Measurements from ENCODE around the gene TMCC1.
"Not testable (repeated sequence)": the region's sequence is repeated elsewhere in the genome, so short reads cannot be mapped to it uniquely, and the experiment has no call there.

TMCC1 gene

DNA sequence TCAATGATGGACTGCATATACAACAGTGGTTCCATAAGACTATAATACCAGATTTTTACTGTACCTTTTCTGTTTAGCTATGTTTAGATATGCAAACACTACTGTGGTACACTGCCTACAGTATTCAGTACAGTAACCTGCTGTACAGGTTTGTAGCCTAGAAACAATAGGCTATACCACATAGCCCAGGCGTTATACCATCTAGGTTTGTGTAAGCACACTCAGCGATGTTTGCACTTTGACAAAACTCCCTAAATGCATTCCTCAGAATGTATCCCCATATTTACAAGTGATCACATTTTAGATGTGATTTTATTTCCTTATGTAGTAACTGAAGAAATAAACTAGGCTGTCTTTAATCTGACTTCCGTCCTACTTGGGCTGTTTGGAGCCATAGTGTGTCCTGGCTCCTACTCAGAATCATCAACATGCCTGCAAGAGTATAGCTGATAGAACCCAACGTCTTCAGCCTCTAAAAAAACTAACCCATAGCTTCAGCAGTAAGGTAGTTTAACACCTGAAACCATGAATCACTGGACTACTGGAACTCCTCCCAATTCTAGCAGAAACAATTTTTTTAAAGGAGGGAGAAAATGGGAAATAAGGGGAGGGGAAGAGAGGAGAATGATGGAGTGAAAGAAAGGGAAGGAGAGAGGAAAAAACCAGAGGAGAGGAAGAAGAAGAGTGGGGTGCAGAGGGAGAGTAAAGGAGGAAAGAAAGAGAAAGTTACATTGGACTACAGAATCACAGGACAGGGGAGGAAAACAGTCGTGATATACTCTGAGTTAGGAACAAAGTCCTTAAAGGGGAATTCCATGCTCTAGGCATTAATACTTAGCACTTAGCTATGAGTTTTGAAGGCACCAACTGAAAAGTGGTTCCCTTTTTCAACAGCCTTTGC lies 219.4 kb downstream of the TMCC1 start:
- DNase-seq: peak; percentile 75

DNA sequence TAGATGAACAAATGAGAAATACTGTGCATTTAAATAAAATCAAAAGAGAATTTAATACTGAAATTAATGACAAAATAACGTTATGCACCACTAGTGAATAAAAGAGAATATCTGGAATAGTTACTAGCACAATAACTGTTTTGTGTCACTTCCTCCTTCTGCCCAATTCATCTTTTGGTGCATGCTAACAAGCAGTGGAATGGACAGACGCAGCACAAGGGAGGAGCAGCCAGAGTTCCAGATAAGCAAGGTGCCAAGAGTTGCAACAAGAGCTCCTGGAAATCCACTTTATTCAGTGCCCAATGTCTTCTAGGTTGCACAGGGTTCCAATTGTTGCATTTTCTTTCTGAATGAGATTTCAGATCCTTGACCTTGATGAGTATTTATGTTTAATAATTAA lies 220.5 kb downstream of the TMCC1 start:
- DNase-seq: no peak

DNA sequence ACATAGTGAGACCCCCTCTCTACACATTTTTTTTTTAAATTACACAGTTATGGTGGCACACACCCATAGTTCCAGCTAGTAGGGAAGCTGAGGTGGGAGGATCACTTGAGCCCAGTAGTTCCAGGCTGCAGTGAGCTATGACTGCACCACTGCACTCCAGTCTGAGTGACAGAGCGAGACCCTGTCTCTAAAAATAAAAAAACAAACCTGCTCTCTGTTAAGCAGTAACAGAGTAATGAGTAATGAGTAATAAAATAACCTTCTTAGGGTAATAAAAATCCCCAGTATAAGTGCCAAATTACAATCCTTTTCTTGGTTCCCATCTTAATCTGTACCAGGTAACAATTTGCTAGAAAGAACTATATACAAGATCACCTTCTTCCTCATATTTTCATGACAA lies 221.1 kb downstream of the TMCC1 start:
- DNase-seq: no peak

DNA sequence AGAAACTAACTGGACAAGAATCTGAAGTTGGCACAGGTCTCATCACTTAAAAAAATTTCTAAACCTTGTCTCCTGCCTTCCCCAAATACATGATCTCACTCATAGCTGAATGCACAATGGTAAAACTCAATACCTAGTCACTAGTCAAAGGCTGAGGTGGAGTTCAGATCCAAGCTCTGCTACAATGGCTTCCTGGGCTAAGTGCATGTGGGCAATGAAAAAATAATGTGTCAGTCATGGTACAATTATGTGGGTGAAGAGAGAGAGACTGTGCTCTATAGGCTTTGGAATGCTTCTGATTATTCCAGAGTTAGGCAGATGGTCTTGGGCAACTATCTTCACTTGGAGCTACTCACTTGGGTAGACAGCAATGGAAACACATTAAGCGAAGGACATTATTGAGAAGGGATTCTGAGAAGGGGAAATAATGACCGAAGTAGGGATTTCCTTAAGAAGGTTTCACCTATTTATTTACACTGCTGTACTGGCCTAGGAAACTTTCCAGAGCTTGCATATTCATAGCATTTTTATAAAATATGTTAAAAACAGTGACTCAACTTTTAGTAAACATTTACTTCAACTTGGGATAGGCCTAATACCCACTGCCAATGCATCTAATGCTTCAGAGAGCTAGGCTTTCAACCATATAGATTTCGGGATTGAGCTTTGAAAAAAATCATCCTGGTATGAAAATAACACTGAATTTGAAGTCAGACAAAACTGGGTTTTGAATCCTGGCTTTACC lies 228.3 kb downstream of the TMCC1 start:
- no peak for DNase-seq

DNA sequence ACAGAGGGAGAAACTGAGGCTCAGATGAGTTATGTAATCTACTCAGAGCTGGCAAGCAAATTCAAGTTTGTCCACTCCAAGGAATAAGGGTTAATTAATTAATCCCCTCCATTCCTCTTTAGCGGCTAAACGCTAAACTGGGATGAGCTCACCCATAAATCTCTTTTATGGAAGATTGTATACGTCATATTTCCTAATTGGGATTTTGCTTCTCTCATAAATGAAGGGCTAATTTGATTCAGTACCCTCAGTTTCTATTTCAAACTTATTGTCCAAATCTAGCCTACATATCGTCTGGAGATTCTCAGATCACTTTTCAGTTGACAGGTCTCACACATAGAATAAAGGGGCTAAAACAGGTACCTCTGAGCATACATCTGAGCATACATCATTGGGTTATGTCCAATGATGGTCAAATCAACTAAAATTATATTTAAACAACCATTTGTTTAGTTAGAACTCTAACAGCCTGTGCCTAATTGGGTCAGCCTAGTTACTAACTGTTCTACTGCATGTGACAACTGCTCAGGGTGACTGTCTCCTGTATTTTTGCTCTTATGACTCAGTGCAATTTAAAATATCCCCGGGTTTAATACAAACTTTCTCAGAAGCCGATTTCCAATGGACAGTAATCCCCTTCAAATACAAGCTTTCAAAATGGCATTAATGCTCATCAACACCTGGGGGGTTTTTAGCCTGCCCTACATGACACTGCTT lies 229.4 kb downstream of the TMCC1 start:
- DNase-seq: no peak

DNA sequence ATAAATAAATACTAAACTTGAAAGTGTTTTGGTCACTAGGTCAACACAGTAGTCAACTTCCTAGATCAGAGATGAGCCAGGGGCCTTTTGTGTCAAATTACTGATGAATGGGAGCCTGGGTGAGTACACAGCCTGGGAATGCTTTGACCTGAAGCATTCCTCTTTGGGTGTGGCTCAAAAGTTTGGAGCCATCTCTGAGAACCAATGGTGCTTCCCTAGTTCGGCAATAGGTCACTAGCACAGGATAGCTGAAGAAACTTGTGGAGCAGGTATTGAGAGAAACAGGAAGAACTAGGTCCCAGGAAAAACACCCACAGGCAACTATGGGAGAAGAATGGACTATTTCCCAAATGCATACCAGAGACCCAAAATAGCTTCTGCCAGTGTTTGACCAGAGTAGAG lies 230.5 kb downstream of the TMCC1 start:
- DNase-seq: no peak

DNA sequence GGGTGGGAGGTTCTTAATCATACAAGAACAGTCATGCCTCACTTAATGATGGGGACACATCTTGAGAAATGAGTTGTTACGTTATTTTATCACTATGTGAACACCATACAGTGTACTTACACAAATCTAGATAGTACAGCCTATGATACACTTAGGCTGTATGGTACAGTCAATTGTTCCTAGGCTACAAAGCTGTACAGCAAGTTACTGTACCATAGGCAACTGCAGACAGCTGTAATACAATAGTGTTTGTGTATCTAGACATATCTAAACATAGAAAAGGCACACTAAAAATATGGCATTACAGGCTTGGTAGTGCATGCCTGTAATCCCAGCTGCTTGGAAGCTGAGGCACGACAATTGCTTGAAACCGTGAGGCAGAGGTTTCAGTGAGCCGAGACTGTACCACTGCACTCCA lies 231.3 kb downstream of the TMCC1 start:
- DNase-seq: no peak

DNA sequence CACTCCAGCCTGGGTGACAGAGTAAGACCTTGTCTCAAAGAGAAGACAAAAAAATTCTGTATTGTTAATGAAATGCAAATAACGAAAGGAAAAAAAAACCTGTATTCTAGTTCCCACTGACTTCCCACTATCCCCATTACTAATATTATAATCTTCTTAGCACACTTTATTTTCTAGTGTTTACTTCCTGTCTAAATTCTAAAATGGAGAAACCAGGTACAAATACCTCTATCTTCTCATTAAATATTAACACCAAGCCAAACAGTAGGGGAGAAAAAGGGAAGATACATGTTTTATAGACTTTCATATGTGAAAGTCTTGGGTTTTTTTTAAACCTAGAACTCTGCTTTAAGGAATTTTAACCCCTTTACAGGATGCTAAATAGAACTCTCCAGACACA lies 231.7 kb downstream of the TMCC1 start:
- no peak for DNase-seq

DNA sequence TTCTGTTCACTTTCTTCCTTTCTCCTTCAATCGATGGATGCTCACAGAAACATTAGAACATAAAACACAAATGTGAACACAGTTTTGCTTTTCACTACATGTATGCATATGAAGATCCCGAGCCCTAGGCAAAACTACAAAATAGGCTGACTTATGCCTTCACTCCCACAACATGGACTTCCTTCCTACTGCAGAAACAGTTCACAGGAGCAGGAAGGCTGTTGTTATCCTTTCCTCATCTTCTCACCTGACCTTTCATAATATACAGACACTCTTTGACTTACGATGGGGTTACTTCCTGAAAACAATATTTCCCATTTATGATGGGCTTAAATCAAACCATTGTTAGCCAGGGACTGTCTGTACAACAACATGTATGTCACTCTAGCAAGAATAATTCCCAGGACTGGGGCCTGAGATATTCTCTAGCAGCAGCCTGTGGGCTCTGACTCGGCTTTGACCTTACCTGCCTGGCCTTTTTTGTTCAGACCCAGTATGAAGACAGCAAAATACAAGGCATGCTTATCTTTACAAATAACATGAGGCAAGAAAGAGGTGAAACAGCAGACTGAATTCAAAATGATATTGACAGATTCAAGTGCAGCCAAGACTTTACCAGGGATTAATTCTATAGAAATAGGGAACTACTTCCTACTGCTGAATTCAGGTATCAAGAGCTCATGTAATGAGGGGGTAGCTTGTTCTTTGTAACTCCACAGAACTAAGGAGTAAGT lies 235.2 kb downstream of the TMCC1 start:
- DNase-seq: no peak

DNA sequence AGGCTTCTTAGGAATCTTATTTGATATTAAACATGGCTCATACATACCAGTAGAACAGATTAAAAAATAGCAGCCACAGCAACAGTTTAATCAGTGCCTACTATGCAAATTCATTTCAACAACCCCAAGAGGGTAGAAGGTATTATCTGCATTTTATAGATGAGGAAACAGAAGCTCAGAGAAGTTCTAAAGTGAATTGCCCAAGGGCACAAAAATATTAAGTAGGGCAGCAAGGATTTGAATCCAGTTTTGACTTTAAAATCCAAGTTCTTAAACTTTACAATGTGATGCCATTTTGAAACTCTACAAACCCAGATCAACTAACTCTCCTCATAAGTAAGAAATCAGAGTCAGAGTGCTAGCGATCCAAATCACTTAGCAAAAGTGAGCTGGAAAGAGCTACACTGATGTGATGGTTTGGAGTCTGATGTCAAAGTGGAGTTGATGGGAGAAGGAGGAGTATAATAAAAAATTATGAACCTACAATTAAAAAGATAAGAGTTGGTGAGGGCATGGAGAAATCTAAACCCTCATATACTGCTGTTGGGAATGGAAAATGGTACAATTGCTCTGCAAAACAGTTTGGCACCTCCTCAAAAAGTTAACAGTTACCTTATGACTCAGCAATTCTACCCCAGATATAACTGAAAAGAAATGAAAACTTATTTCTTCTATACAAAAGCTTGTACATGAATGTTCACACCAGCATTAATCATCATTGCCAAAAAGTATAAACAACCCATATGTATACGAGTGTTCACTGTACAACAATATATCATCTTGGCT lies 236.1 kb downstream of the TMCC1 start:
- no peak for DNase-seq

DNA sequence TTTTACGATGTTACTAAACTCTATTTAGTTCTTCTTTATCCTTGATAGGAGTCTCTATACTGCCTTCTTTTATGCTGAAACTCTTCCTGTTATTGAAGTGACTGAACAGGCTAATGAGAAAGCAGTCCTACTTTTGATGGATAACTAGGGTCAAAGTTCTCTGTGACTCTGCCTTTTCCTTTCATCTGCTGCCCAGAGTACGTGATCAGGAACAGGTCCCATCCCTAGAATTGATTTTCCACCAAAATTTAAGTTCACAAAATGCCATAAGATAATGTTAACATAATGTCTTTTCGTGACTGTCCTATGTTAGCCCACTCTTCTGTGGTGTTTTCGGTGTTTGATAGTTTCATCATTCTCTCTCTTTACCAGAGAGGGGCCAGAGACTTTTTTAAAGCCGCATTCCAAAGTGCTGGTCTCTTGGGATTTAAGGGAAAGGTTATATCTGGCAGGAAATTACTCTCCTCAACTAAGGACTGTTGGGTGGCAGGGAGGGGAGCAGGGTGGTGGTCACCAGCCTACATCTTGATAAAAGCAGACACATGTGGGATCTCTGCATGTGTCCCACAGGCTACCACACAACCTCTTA lies 236.8 kb downstream of the TMCC1 start:
- no peak for DNase-seq

DNA sequence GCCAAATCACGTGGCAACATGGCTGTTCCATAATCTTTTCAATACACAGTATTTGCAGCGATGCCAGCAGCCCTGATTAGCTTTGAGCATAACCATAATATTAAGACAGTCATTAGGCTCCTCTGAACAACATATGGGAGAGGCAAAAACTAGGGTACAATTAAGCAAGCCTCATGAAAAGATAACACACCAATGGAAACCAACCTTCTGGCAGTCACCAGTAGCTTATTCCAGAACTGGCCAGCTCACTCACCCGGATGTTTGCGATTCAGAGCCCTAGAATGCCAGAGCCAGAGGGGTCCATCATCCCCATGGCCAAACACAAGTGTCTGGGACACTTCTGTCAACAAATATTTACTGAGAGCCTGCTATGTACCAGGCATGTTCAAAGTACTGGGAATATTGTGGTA lies 238.2 kb downstream of the TMCC1 start:
- no peak for DNase-seq

DNA sequence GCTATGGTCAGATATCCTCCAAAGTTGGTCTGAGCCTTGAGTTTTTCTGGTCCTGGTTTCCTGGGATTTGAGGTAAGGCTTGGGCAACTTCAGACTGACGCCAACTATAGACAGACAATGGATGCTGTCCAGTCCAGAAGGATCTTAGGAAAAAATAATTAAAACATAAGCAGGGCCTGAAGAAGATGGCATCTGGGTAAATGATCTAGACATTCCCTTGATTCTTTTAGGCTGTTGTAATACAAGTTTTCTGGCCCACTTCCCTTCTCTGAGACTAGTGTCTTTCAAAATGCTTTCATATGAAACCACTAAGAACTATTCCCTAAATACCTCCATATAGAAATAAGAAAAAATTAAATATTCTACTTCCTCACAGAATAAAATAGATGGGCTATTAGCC lies 239.4 kb downstream of the TMCC1 start:
- no peak for DNase-seq

DNA sequence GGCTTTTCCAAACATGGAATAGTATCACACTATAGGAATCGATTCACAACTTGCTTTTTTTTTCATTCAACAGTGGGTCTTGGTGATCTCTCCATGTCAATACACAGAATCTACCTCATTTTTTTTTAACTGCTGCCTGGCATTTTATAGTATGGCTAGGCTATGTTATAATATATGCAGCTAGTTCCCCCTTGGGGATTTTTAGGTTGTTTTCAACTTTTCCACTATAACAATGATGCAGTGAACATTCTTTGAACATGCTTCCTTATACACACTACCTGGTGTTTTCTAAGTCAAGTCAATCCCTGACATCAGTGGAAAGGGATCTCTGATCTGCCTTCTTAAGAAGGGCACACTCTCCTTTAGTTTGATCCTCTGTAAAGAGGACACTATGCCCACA lies 240.5 kb downstream of the TMCC1 start:
- DNase-seq: no peak

DNA sequence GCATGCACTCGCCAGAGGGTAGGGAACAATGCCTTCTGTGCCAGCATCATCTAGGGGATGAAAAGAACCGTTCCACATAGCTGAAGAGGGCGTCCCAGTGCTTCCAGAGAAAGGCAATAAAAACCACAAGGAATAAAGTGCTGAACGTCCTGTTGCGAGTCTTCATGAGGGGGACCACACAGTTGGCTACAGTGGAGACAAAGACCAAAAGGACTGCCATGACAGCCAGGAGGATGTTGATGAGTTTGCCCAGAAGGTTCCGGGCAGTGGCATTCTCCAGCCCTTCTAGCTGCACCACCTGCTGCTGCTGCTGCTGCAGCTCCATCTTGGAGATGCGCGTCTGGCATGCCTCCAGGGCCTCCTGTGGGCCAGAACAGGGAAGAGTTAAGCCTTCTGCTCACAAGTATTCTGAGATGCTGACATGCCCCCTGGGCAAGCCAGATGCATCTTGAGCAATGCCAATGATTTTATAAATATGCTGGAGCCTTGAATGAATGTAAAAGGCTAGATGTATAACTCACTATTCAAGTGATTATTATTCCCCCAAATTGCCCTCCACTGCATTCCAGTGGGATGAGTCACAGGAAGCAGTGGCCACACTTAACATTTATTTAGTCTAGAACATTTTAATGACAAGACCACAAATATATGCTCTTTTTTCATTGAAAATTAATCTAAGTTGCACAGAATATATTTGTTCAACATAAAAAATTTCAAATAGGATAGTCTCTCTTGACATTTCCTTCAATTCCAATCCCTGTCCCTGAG lies 241.9 kb downstream of the TMCC1 start:
- no peak for DNase-seq

DNA sequence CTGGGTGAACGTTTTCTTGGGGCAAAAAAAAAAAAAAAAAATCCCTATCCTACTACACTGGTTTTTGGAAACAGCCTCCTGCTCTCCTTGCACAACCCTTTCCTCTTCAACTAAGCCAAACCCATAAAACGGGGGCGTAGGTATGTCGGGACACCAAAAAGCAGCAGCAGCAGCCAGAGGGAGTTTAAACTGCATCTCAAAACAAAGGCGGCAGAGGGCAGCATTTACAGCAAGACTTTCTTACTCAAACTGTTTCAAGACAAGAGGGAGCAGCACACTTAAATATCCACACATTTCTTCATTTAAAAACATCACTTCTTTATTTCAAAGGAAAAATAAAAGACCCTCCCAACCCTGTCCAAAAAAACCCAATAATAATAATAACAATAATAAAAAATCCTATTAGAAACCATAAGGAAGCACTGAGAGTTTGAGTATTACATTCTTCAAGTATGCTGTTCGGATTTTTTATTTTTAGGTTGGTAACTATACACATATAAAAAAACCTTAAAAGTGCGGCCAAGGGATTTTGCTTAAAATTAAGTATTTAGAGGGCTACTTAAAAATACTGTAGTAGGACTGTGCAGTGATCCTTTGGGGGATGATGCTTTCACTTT lies 243.1 kb downstream of the TMCC1 start:
- peak; percentile 13 for DNase-seq

DNA sequence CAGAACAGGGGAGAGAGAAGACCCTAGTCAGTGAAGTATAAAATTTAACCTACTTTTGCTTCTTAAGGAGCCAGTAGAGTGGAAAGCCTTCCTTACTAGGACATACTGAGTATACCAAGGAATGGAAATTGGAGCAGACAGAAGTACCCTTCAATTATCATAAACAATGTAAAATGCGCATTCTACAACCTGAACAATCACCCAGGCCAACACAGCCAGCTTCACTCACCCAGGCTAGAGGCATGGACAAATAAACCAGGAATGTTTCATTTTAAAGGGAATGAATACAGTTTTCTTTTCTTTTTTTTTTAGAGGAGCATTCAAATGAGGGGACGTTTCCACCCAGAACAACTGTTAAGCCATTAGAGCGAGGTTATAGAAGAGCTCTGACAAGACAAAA lies 245.1 kb downstream of the TMCC1 start:
- no peak for DNase-seq

DNA sequence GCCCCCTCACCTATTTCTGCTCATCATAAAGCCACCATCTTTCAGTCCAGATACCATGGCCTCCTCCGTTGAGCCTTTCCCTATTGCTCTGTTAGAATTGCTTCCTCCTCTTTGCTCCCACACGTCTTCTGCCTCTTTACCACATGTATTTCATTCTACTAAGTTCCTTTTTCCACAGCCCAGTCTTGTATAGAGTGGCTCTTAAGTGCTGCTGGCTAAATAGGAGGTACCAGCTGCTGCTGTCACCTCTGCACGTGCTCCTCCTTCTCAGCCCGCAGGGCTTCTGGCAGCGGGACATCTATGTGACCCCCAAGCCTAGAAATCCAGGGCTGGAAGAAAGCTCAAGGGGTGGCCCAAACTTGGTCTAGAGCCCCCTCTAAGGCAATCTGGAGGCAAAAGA lies 248.2 kb downstream of the TMCC1 start:
- DNase-seq: no peak

DNA sequence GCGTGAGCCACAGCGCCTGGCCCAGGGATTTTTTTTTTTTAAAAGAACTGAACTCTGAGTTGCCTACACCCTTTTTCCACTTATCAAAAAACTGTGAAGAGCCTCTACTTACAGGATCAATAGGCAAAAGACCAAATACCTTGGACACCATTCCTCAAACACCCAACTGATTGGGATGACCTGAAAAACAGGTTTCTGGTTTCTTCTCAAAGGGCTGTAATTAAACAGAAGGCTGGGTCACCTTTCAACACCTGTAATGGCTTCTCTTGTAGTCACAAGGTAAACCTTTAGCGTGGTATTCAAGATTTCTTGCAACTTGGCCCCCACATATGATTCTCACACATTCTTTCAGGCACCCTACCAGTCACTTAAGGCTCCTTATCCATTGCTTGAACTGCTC lies 248.7 kb downstream of the TMCC1 start:
- no peak for DNase-seq

DNA sequence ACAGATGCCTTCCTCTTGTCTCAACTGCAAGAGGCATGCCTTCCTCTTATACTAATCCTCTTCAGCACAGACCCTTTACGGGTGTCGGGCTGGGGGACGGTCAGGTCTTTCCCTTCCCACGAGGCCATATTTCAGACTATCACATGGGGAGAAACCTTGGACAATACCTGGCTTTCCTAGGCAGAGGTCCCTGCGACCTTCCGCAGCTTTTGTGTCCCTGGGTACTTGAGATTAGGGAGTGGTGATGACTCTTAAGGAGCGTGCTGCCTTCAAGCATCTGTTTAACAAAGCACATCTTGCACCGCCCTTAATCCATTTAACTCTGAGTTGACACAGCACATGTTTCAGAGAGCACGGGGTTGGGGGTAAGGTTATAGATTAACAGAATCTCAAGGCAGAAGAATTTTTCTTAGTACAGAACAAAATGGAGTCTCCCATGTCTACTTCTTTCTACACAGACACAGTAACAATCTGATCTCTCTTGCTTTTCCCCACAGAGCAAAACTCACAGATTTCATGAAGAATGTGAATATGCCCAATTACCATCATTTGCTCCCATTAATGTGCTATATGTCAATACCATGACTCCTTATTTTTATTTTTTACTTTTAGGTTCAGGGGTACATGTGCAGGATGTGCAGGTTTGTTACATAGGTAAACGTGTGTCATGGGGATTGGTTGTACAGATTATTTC lies 251.8 kb downstream of the TMCC1 start:
- DNase-seq: not testable (repeated sequence)

Data from NCI-H526 treated with DMSO at 0.1 percent for 48 hours (cell line).